GM12878 (cell line): ENCODE data around the gene DAZAP2. TPM values are rescaled to one million over a fixed set of nuclear protein-coding genes. Genes with fewer than 3 reads are reported as not detected.
A peak's percentile ranks its signal among the peaks of the same experiment; 100 is the strongest.

Source experiments
- HDAC6 ChIP-seq: fragments of 200-600 bp; sonication (generic); IDR thresholded peaks from one replicate; pipeline ENCODE4 v1.8.0; 2017; ENCODE audit warnings: antibody characterized with exemption; ENCODE audit not compliant: unreplicated experiment
- PAX8 ChIP-seq: fragments of 450-650 bp; IDR thresholded peaks from 2 replicates; pipeline ENCODE4 v1.6.1; 2017; ENCODE audit warnings: mild to moderate bottlenecking, moderate library complexity
- SIX5 ChIP-seq: IDR thresholded peaks from 2 replicates; pipeline ENCODE4 v1.6.1; 2011; ENCODE audit warnings: mild to moderate bottlenecking, low read depth, low read length, moderate library complexity; ENCODE audit not compliant: severe bottlenecking
- STAT3 ChIP-seq: IDR thresholded peaks from 2 replicates; pipeline ENCODE4 v1.6.1; 2011; ENCODE audit warnings: low read depth, low read length, improper control_type of control experiment
- ZNF207 ChIP-seq: fragments of 450-650 bp; IDR thresholded peaks from 2 replicates; pipeline ENCODE4 v1.6.1; 2014; ENCODE audit warnings: antibody characterized with exemption, mild to moderate bottlenecking, borderline replicate concordance
- polyA plus RNA-seq, 11 experiments: library from polyadenylated mRNA; depleted of rRNA in 4 of 11; unstranded in 6 of 11; stranded (reverse) in 5 of 11; fragments of >200 nt; fragmentation: Nextera tagmentation in 4 of 11; fragmentation: Illumina TruSeq in 1 of 11; extraction: Ambion mirVana in 4 of 11; extraction: Trizol in 1 of 11; gene quantifications; 1 replicate in 1 of 11; 2 replicates in 10 of 11; pipeline versions ENCODE4 v1.2.1 to v1.2.3, GENCODE V29; 2011 to 2016; ENCODE audit warnings: inconsistent platforms in 2 of 11, missing spikeins in 2 of 11, low read depth in 1 of 11
- total RNA-seq, 4 experiments: library from RNA; depleted of rRNA in 3 of 4; stranded (reverse); fragments of >200 nt in 3 of 4; fragmentation: Illumina TruSeq in 1 of 4; extraction: Trizol in 1 of 4; gene quantifications; 2 replicates each; pipeline versions ENCODE4 v1.2.1 to v1.2.3, GENCODE V29; 2013 to 2021
- TF ChIP-seq, protein P1 (sequence below): fragments of 450-650 bp; IDR thresholded peaks from 2 replicates; pipeline ENCODE4 v1.6.1; 2017; ENCODE audit warnings: mild to moderate bottlenecking, moderate library complexity
- TF ChIP-seq, protein P2 (sequence below): fragments of 450-650 bp; IDR thresholded peaks from 2 replicates; pipeline ENCODE4 v1.6.1; 2018; ENCODE audit warnings: borderline replicate concordance, mild to moderate bottlenecking; ENCODE audit not compliant: partially characterized antibody

Gene DAZAP2
- total and polyA plus RNA-seq, 10 of the 15 experiments (the other 5 are each of a cell fraction or from before 2014, with no cell fraction given) = 71.0 to 267 (median 158) TPM

DNA sequence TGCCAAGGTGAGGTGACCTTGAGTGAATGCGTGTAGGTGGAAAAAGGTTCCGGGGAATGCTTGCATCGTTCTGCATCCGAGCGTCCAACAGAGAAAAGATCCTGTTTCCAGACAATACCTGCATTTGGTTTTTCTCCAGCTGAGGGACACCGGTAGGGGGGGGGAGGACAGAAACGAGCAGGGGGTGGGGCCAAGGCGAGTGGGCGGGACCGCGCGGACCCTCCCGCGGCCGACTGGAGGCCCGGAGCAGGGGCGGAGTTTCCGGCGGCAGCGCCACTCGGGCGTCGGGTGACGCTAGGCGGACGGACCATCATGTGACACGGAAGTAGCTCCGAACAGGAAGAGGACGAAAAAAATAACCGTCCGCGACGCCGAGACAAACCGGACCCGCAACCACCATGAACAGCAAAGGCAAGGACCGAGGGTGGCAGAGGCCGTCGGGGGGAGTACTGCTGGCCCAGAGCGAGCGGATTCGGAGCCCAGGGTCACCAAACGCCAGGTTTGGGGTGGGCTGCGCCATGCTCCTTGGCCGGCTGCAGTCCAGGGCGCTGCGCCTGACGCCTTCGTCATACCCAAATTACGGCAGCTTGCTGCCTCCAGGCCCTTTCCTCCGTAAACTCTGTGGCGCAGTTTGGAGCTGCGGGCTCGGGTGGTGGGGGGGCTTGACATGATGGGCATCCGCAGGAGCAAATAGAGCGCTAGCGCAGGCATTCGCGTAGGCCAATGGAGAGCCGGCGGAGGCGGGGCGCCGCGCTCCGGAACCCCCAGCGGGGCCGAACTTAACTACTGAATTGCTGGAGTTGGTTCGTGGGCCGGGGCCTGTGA lies at the start of gene DAZAP2 (continued):
- TF ChIP-seq PAX8 (peak; percentile 89; the same call in 1 of the 2 replicates), ZNF207 (peak; percentile 85), SIX5 (peak; percentile 28), HDAC6 (no peak), STAT3 (no peak)
- TF ChIP-seq, protein P1, sequence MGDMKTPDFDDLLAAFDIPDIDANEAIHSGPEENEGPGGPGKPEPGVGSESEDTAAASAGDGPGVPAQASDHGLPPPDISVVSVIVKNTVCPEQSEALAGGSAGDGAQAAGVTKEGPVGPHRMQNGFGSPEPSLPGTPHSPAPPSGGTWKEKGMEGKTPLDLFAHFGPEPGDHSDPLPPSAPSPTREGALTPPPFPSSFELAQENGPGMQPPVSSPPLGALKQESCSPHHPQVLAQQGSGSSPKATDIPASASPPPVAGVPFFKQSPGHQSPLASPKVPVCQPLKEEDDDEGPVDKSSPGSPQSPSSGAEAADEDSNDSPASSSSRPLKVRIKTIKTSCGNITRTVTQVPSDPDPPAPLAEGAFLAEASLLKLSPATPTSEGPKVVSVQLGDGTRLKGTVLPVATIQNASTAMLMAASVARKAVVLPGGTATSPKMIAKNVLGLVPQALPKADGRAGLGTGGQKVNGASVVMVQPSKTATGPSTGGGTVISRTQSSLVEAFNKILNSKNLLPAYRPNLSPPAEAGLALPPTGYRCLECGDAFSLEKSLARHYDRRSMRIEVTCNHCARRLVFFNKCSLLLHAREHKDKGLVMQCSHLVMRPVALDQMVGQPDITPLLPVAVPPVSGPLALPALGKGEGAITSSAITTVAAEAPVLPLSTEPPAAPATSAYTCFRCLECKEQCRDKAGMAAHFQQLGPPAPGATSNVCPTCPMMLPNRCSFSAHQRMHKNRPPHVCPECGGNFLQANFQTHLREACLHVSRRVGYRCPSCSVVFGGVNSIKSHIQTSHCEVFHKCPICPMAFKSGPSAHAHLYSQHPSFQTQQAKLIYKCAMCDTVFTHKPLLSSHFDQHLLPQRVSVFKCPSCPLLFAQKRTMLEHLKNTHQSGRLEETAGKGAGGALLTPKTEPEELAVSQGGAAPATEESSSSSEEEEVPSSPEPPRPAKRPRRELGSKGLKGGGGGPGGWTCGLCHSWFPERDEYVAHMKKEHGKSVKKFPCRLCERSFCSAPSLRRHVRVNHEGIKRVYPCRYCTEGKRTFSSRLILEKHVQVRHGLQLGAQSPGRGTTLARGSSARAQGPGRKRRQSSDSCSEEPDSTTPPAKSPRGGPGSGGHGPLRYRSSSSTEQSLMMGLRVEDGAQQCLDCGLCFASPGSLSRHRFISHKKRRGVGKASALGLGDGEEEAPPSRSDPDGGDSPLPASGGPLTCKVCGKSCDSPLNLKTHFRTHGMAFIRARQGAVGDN = peak; percentile 18; the same call in 1 of the 2 replicates
- TF ChIP-seq, protein P2, sequence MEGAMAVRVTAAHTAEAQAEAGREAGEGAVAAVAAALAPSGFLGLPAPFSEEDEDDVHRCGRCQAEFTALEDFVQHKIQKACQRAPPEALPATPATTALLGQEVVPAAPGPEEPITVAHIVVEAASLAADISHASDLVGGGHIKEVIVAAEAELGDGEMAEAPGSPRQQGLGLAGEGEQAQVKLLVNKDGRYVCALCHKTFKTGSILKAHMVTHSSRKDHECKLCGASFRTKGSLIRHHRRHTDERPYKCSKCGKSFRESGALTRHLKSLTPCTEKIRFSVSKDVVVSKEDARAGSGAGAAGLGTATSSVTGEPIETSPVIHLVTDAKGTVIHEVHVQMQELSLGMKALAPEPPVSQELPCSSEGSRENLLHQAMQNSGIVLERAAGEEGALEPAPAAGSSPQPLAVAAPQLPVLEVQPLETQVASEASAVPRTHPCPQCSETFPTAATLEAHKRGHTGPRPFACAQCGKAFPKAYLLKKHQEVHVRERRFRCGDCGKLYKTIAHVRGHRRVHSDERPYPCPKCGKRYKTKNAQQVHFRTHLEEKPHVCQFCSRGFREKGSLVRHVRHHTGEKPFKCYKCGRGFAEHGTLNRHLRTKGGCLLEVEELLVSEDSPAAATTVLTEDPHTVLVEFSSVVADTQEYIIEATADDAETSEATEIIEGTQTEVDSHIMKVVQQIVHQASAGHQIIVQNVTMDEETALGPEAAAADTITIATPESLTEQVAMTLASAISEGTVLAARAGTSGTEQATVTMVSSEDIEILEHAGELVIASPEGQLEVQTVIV = peak; percentile 93
